Neural progenitor cell (in vitro differentiated cells): ENCODE results near the gene ZSCAN16. TPM values are rescaled to one million over a fixed set of nuclear protein-coding genes. Genes with fewer than 3 reads are reported as not detected.

ENCODE experiments used
- DNase-seq: peaks from one replicate; pipeline ENCODE4 v3.0.0-alpha.2; 2016; ENCODE audit warnings: low spot score
- H2AFZ ChIP-seq: fragments of 200-600 bp; sonication (generic); replicated peaks from 2 replicates; pipeline ENCODE4 v1.6.1; 2016; ENCODE audit warnings: antibody characterized with exemption
- H3F3A ChIP-seq: fragments of 200-600 bp; sonication (generic); 2 replicates; pipeline ENCODE4 v1.6.1; 2016; ENCODE audit warnings: antibody characterized with exemption, low read depth
- H3K27ac ChIP-seq: fragments of 200-600 bp; sonication (generic); 2 replicates; pipeline ENCODE4 v1.5.1; 2016; ENCODE audit warnings: mild to moderate bottlenecking
- H3K27me3 ChIP-seq: fragments of 200-600 bp; sonication (generic); 2 replicates; pipeline ENCODE4 v1.6.1; 2016; ENCODE audit warnings: mild to moderate bottlenecking, moderate library complexity
- H3K36me3 ChIP-seq: fragments of 200-600 bp; sonication (generic); 2 replicates; pipeline ENCODE4 v1.5.1; 2016
- H3K4me1 ChIP-seq: fragments of 200-600 bp; sonication (generic); 2 replicates; pipeline ENCODE4 v1.6.1; 2016; ENCODE audit warnings: mixed run types
- H3K4me2 ChIP-seq: fragments of 200-600 bp; sonication (generic); 2 replicates; pipeline ENCODE4 v1.6.1; 2016
- H3K4me3 ChIP-seq: fragments of 200-600 bp; sonication (generic); 2 replicates; pipeline ENCODE4 v1.5.1; 2016
- H3K79me2 ChIP-seq: fragments of 200-600 bp; sonication (generic); 2 replicates; pipeline ENCODE4 v1.6.1; 2016; ENCODE audit warnings: low read depth
- H3K9ac ChIP-seq: fragments of 200-600 bp; sonication (generic); 2 replicates; pipeline ENCODE4 v1.6.1; 2016
- H3K9me3 ChIP-seq: fragments of 200-600 bp; sonication (generic); 2 replicates; pipeline ENCODE4 v1.5.1; 2016; ENCODE audit warnings: low read depth
- H4K20me1 ChIP-seq: fragments of 200-600 bp; sonication (generic); 2 replicates; pipeline ENCODE4 v1.6.1; 2016; ENCODE audit warnings: low read depth
- H3K27ac Mint-ChIP-seq: 3 replicates; pipeline ENCODE4 v1.8.0; 2021; ENCODE audit warnings: mixed read lengths
- H3K27me3 Mint-ChIP-seq: 2 replicates; pipeline ENCODE4 v1.8.0; 2022; ENCODE audit warnings: low read depth, mild to moderate bottlenecking, inconsistent platforms, moderate library complexity, mixed read lengths; ENCODE audit not compliant: insufficient read depth
- H3K36me3 Mint-ChIP-seq: 3 replicates; pipeline ENCODE4 v1.8.0; 2021; ENCODE audit warnings: mixed read lengths
- H3K4me1 Mint-ChIP-seq: 3 replicates; pipeline ENCODE4 v1.8.0; 2021; ENCODE audit warnings: mixed read lengths
- H3K4me3 Mint-ChIP-seq: 3 replicates; pipeline ENCODE4 v1.8.0; 2021; ENCODE audit warnings: mild to moderate bottlenecking, moderate library complexity, mixed read lengths
- H3K9me3 Mint-ChIP-seq: 3 replicates; pipeline ENCODE4 v1.8.0; 2020; ENCODE audit warnings: mixed read lengths
- CTCF ChIP-seq: fragments of 200-600 bp; sonication (generic); IDR thresholded peaks from 2 replicates; pipeline ENCODE4 v1.5.1; 2017; ENCODE audit warnings: antibody characterized with exemption, mild to moderate bottlenecking
- EZH2 ChIP-seq: fragments of 200-600 bp; sonication (generic); IDR thresholded peaks from 2 replicates; pipeline ENCODE4 v1.6.1; 2017; ENCODE audit warnings: antibody characterized with exemption, mild to moderate bottlenecking, moderate library complexity
- EZH2phosphoT487 ChIP-seq: fragments of 200-600 bp; sonication (generic); IDR thresholded peaks from 2 replicates; pipeline ENCODE4 v1.6.1; 2017; ENCODE audit warnings: antibody characterized with exemption
- total RNA-seq: library from RNA; depleted of rRNA; stranded (reverse); fragments of >200 nt; gene quantifications from 2 replicates; pipeline ENCODE4 v1.2.3, GENCODE V29; 2015; ENCODE audit warnings: low replicate concordance

Gene ZSCAN16
- total RNA-seq, 1 donor from 2014 or later = 17.7 TPM

GRCh38 chr6:28165563-28165962, 41.2 kb downstream of the ZSCAN16 start:
- no peak overlapping the region for H3K4me3 Mint-ChIP-seq
- H3K27ac Mint-ChIP-seq = no peak overlapping the region
- H2AFZ ChIP-seq = no peak overlapping the region

GRCh38 chr6:28167068-28167467, 42.7 kb downstream of the ZSCAN16 start:
- no peak for DNase-seq
- H3K9ac ChIP-seq = no peak overlapping the region
- no peak overlapping the region for H3K4me3 ChIP-seq
- peaks cover 13% of the 10 kb centered on the region for H3K36me3 Mint-ChIP-seq
- no peaks in the 10 kb centered on the region for H4K20me1 ChIP-seq
- no peak overlapping the region for H2AFZ ChIP-seq
- peaks cover 42% of the 10 kb centered on the region for H3K27me3 ChIP-seq
- no peaks in the 10 kb centered on the region for H3K36me3 ChIP-seq
- no peaks in the 10 kb centered on the region for H3K4me1 ChIP-seq
- H3F3A ChIP-seq = no peaks in the 10 kb centered on the region
- H3K4me2 ChIP-seq = no peak overlapping the region
- no peak overlapping the region for H3K4me3 Mint-ChIP-seq
- no peak overlapping the region for H3K27ac Mint-ChIP-seq
- H3K4me1 Mint-ChIP-seq = peaks cover 4% of the 10 kb centered on the region
- no peaks in the 10 kb centered on the region for H3K79me2 ChIP-seq
- TF ChIP-seq CTCF (no peak), EZH2phosphoT487 (no peak), EZH2 (no peak)
- no peaks in the 10 kb centered on the region for H3K9me3 ChIP-seq
- no peak overlapping the region for H3K27ac ChIP-seq
- peaks cover 4% of the 10 kb centered on the region for H3K27me3 Mint-ChIP-seq
- no peaks in the 10 kb centered on the region for H3K9me3 Mint-ChIP-seq

More at GRCh38 chr6:28165563-28165962, 41.2 kb downstream of the ZSCAN16 start:
- Histone ChIP-seq H4K20me1 (no peaks in the 10 kb centered on the region), H3K4me2 (no peak overlapping the region), H3K79me2 (no peaks in the 10 kb centered on the region), H3K36me3 (no peaks in the 10 kb centered on the region), H3F3A (peaks cover 4% of the 10 kb centered on the region), H3K9ac (no peak overlapping the region), H3K4me3 (no peak overlapping the region), H3K4me1 (no peaks in the 10 kb centered on the region), H3K27me3 (peaks cover 42% of the 10 kb centered on the region), H3K27ac (no peak overlapping the region), H3K9me3 (no peaks in the 10 kb centered on the region)
- DNase-seq = no peak
- TF ChIP-seq EZH2phosphoT487 (no peak), EZH2 (no peak), CTCF (no peak)
- Mint-ChIP-seq H3K27me3 (peaks cover 4% of the 10 kb centered on the region), H3K36me3 (peaks cover 9% of the 10 kb centered on the region), H3K9me3 (no peaks in the 10 kb centered on the region), H3K4me1 (peaks cover 6% of the 10 kb centered on the region)

GRCh38 chr6:28167926-28168325, 43.5 kb downstream of the ZSCAN16 start:
- Mint-ChIP-seq H3K9me3 (no peaks in the 10 kb centered on the region), H3K4me3 (no peak overlapping the region), H3K4me1 (no peaks in the 10 kb centered on the region), H3K27ac (no peak overlapping the region), H3K27me3 (peaks cover 2% of the 10 kb centered on the region), H3K36me3 (peaks cover 10% of the 10 kb centered on the region)
- H3K4me1 ChIP-seq = no peaks in the 10 kb centered on the region
- H3K27me3 ChIP-seq = peaks cover 35% of the 10 kb centered on the region
- no peaks in the 10 kb centered on the region for H3F3A ChIP-seq
- no peak overlapping the region for H2AFZ ChIP-seq
- no peak overlapping the region for H3K9ac ChIP-seq
- H4K20me1 ChIP-seq = no peaks in the 10 kb centered on the region
- no peak overlapping the region for H3K4me3 ChIP-seq
- H3K79me2 ChIP-seq = no peaks in the 10 kb centered on the region
- no peaks in the 10 kb centered on the region for H3K36me3 ChIP-seq
- TF ChIP-seq EZH2phosphoT487 (no peak), EZH2 (no peak)
- no peak overlapping the region for H3K4me2 ChIP-seq
- DNase-seq = no peak
- H3K9me3 ChIP-seq = no peaks in the 10 kb centered on the region
- no peak overlapping the region for H3K27ac ChIP-seq

GRCh38 chr6:28171271-28171670, 46.9 kb downstream of the ZSCAN16 start:
- no peak overlapping the region for H3K4me3 ChIP-seq
- Mint-ChIP-seq H3K36me3 (peaks cover 11% of the 10 kb centered on the region), H3K27ac (no peak overlapping the region), H3K27me3 (peaks cover 5% of the 10 kb centered on the region), H3K9me3 (peaks cover 3% of the 10 kb centered on the region), H3K4me3 (no peak overlapping the region), H3K4me1 (no peaks in the 10 kb centered on the region)
- no peaks in the 10 kb centered on the region for H3K9me3 ChIP-seq
- no peaks in the 10 kb centered on the region for H3K79me2 ChIP-seq
- H3K27me3 ChIP-seq = peaks cover 29% of the 10 kb centered on the region
- no peak overlapping the region for H3K4me2 ChIP-seq
- no peaks in the 10 kb centered on the region for H3K4me1 ChIP-seq
- TF ChIP-seq EZH2phosphoT487 (no peak), EZH2 (no peak), CTCF (no peak)
- DNase-seq = no peak
- no peaks in the 10 kb centered on the region for H3F3A ChIP-seq
- no peaks in the 10 kb centered on the region for H4K20me1 ChIP-seq
- no peak overlapping the region for H3K9ac ChIP-seq
- H2AFZ ChIP-seq = no peak overlapping the region
- H3K27ac ChIP-seq = no peak overlapping the region
- no peaks in the 10 kb centered on the region for H3K36me3 ChIP-seq
